K562 (cell line): ENCODE results near the gene AMTN.

Experiments
- NUFIP1 ChIP-seq: fragments of 450-650 bp; IDR thresholded peaks from 2 replicates; pipeline ENCODE4 v1.6.1; 2018; ENCODE audit not compliant: partially characterized antibody
- POLR2A ChIP-seq: fragments of 450-650 bp; conservative IDR thresholded peaks from 2 replicates; pipeline ENCODE4 v1.6.1; 2016
- RFX5 ChIP-seq: IDR thresholded peaks from 2 replicates; pipeline ENCODE4 v1.6.1; 2011; ENCODE audit warnings: low read depth, mild to moderate bottlenecking, improper control_type of control experiment, low read length
- ZNF121 ChIP-seq: sonication (generic); formaldehyde crosslinking; conservative IDR thresholded peaks from 2 replicates; pipeline ENCODE4 v1.8.0; 2022; ENCODE audit warnings: missing genetic modification reagents
- ZNF24 ChIP-seq: fragments of 450-650 bp; IDR thresholded peaks from 2 replicates; pipeline ENCODE4 v1.6.1; 2016
- ZNF668 ChIP-seq: fragments of 250-450 bp; sonication (Bioruptor Pico); IDR thresholded peaks from 2 replicates; pipeline ENCODE4 v1.8.0; 2022; ENCODE audit warnings: mild to moderate bottlenecking, inconsistent platforms
- TF ChIP-seq, protein P1 (sequence below): fragments of 450-650 bp; IDR thresholded peaks from 2 replicates; pipeline ENCODE4 v1.6.1; 2016
- TF ChIP-seq, protein P2 (sequence below): fragments of 450-650 bp; formaldehyde crosslinking; IDR thresholded peaks from 2 replicates; pipeline ENCODE4 v1.4.0; 2020; ENCODE audit warnings: mild to moderate bottlenecking, mixed read lengths
- TF ChIP-seq, protein P3 (sequence below): fragments of 200-800 bp; sonication (Bioruptor generic); IDR thresholded peaks from 2 replicates; pipeline ENCODE4 v1.6.1; 2017; ENCODE audit warnings: missing genetic modification characterization, missing compliant biosample characterization
- TF ChIP-seq, protein P4 (sequence below): IDR thresholded peaks from 2 replicates; pipeline ENCODE4 v1.6.1; 2012; ENCODE audit warnings: low read depth, low read length, improper control_type of control experiment, borderline replicate concordance

DNA sequence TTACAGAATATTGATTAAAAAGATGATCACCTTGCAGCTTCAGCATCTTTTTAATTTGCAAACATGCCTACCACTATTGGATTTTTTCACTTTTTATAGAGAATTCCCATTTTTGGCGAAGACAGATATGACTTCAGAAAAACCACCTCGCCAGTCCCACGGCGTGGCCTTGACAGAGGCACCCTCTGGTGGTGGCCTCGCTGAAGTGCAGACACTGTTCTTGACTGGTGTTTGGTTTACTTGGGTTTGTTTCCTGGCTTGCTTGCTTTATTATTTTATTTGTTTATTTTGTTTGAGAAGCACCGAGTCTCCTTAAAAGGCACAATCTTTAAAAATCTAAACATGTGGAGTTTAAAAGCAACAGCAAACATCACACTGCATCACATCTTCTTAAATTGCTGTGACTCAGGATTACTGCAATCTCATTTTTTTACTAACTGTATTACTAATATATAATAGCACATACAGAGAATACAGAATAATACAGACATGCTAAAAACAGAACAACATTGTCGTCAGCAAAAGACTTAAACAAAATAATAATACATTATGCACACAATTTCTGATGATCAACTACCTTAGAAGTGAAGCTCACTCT, 13.1 kb upstream of the AMTN start:
- no peak for TF ChIP-seq POLR2A
- TF ChIP-seq, protein P1, sequence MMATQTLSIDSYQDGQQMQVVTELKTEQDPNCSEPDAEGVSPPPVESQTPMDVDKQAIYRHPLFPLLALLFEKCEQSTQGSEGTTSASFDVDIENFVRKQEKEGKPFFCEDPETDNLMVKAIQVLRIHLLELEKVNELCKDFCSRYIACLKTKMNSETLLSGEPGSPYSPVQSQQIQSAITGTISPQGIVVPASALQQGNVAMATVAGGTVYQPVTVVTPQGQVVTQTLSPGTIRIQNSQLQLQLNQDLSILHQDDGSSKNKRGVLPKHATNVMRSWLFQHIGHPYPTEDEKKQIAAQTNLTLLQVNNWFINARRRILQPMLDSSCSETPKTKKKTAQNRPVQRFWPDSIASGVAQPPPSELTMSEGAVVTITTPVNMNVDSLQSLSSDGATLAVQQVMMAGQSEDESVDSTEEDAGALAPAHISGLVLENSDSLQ: no peak
- TF ChIP-seq, protein P2, sequence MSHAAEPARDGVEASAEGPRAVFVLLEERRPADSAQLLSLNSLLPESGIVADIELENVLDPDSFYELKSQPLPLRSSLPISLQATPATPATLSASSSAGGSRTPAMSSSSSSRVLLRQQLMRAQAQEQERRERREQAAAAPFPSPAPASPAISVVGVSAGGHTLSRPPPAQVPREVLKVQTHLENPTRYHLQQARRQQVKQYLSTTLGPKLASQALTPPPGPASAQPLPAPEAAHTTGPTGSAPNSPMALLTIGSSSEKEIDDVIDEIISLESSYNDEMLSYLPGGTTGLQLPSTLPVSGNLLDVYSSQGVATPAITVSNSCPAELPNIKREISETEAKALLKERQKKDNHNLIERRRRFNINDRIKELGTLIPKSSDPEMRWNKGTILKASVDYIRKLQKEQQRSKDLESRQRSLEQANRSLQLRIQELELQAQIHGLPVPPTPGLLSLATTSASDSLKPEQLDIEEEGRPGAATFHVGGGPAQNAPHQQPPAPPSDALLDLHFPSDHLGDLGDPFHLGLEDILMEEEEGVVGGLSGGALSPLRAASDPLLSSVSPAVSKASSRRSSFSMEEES (CRISPR knock-in tag): no peak
- no peak for TF ChIP-seq ZNF668 (CRISPR knock-in tag)
- TF ChIP-seq ZNF121: no peak
- no peak for TF ChIP-seq ZNF24
- no peak for TF ChIP-seq RFX5
- no peak for TF ChIP-seq NUFIP1
- TF ChIP-seq, protein P3, sequence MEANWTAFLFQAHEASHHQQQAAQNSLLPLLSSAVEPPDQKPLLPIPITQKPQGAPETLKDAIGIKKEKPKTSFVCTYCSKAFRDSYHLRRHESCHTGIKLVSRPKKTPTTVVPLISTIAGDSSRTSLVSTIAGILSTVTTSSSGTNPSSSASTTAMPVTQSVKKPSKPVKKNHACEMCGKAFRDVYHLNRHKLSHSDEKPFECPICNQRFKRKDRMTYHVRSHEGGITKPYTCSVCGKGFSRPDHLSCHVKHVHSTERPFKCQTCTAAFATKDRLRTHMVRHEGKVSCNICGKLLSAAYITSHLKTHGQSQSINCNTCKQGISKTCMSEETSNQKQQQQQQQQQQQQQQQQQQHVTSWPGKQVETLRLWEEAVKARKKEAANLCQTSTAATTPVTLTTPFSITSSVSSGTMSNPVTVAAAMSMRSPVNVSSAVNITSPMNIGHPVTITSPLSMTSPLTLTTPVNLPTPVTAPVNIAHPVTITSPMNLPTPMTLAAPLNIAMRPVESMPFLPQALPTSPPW (CRISPR knock-in tag): no peak
- TF ChIP-seq, protein P4, sequence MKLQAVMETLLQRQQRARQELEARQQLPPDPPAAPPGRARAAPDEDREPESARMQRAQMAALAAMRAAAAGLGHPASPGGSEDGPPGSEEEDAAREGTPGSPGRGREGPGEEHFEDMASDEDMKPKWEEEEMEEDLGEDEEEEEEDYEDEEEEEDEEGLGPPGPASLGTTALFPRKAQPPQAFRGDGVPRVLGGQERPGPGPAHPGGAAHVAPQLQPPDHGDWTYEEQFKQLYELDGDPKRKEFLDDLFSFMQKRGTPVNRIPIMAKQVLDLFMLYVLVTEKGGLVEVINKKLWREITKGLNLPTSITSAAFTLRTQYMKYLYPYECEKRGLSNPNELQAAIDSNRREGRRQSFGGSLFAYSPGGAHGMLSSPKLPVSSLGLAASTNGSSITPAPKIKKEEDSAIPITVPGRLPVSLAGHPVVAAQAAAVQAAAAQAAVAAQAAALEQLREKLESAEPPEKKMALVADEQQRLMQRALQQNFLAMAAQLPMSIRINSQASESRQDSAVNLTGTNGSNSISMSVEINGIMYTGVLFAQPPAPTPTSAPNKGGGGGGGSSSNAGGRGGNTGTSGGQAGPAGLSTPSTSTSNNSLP: no peak
